Suprapubic skin (tissue), 4 donors: ENCODE measurements around the gene SPAG16.

Source experiments
- CTCF ChIP-seq, 2 donors: fragments of 200-600 bp in 1 of 2; fragments of 450-650 bp in 1 of 2; sonication (generic) in 1 of 2; IDR thresholded peaks; one replicate each; pipeline ENCODE4 v1.5.1; 2016 to 2019; ENCODE audit warnings: antibody characterized with exemption in 2 of 2, mild to moderate bottlenecking in 1 of 2, moderate library complexity in 1 of 2
- EP300 ChIP-seq: sonication (generic); formaldehyde crosslinking; IDR thresholded peaks from one replicate; pipeline ENCODE4 v1.6.1; 2017; ENCODE audit warnings: antibody characterized with exemption
- POLR2A ChIP-seq, 2 donors: fragments of 450-650 bp; IDR thresholded peaks; one replicate each; pipeline ENCODE4 v1.6.1; 2017; ENCODE audit warnings: antibody characterized with exemption in 2 of 2, mild to moderate bottlenecking in 2 of 2, moderate library complexity in 2 of 2
- POLR2AphosphoS5 ChIP-seq, 3 donors: sonication (generic); formaldehyde crosslinking; IDR thresholded peaks; one replicate each; pipeline ENCODE4 v1.6.1; 2017; ENCODE audit warnings: antibody characterized with exemption in 3 of 3

GRCh38 chr2:213271947-213272346 lies 12.3 kb upstream of the SPAG16 start:
- TF ChIP-seq POLR2A (IDR thresholded peaks at IDR 0.05) (no peak), CTCF (IDR thresholded peaks at IDR 0.05) (no peak), EP300 (no peak), POLR2AphosphoS5 (IDR thresholded peaks at IDR 0.05) (no peak)
